ENCODE data around the gene LRFN5. TPM values are rescaled to one million over a fixed set of nuclear protein-coding genes. Genes with fewer than 3 reads are reported as not detected.
A peak's percentile ranks its signal among the peaks of the same experiment; 100 is the strongest.

Gene LRFN5
- total RNA-seq, 2 experiments from 2014 or later = not detected

DNA sequence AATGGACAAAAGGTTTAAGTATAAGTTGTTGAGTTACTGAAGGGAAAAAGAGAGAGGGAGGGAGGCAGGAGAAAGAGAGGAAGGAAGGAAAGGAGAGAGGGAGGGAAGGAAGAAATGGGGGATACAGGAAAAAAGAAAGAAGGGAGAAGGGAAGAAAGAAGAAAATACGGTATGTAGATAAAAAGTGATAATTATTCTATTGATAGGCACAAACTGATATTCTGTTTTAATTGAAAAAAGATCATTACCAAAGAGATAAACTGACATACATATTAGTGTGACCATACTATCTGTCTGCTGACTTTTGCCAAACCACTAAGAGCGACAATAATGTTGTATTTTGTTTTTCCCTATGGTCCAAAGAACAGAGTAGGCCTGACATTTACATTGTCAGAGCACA is 154.5 kb downstream of the LRFN5 start:
- H3K9me3 Mint-ChIP-seq (ENCODE audit: low read depth) = peaks cover 2% of the 10 kb centered on the region
- H3K4me3 Mint-ChIP-seq = no peak overlapping the region
- no peaks in the 10 kb centered on the region for H3K36me3 Mint-ChIP-seq
- no peak for ATAC-seq
- no peak for DNase-seq
- H3K27me3 Mint-ChIP-seq = no peaks in the 10 kb centered on the region
- CTCF ChIA-PET = no interaction called here
- no peaks in the 10 kb centered on the region for H3K4me1 Mint-ChIP-seq
- no peak overlapping the region for H3K27ac Mint-ChIP-seq

DNA sequence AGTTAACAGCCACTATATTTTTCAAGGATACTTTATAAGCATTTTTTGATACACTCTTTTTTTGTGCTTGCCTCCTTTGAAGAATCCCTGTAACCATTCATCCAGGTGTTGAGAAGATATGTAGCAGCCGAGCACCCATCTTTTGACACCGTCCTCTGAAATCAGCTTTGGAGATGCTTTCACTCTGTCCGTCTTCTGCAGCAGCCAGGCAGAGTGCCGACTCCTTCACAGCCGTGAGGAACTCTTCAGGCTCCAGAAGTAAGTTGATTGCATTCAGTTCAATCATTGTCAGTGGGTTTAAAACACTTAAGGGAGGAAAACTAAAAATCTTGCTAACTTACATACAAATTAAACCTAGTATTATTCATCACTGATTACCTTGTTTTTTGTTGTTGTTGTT is 160.1 kb downstream of the LRFN5 start:
- no peaks in the 10 kb centered on the region for H3K27me3 Mint-ChIP-seq
- no peaks in the 10 kb centered on the region for H3K36me3 Mint-ChIP-seq
- H3K4me3 Mint-ChIP-seq = no peak overlapping the region
- no peak for DNase-seq
- H3K9me3 Mint-ChIP-seq (ENCODE audit: low read depth) = no peaks in the 10 kb centered on the region
- no peak overlapping the region for H3K27ac Mint-ChIP-seq
- ATAC-seq = no peak
- H3K4me1 Mint-ChIP-seq = no peaks in the 10 kb centered on the region
- CTCF ChIA-PET = no interaction called here

DNA sequence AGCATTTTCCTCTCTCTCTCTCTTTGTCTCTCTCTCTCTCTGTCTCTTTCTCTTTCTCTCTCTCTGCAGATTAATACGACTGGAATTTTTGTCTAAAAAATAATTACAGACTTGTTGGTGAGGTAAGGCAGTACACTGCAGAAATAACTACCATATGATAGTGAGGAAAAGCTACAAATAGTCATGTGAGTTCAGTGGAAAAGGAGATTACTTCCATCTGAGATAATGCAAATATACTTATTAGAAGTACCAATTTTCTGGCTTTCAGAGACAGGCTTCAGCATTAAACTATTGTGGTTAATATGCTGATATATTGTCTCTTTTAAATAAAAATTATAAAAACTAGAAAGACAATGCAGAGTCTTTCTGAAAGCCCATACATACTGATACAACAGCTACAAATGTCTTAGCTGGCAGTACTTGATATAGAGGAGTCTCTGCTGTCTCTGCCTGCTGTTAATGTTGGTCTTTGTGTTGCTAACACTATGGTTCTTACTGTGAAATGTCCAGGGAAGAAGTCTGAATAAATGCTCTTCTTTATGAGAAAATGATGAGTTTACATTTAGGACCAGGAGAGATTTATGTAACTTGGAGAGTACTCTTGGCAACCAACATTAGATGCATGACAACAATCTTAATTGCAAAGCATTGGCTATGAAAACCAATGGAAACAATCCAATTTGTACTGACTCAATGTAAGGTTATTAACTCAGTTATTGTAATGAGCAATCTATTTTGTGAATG is 167.0 kb downstream of the LRFN5 start:
- Mint-ChIP-seq H3K27ac (no peak overlapping the region), H3K4me1 (no peaks in the 10 kb centered on the region), H3K27me3 (no peaks in the 10 kb centered on the region), H3K4me3 (no peak overlapping the region), H3K9me3 (ENCODE audit: low read depth) (no peaks in the 10 kb centered on the region), H3K36me3 (no peaks in the 10 kb centered on the region)
- CTCF ChIA-PET = no interaction called here
- no peak for DNase-seq
- ATAC-seq = no peak

DNA sequence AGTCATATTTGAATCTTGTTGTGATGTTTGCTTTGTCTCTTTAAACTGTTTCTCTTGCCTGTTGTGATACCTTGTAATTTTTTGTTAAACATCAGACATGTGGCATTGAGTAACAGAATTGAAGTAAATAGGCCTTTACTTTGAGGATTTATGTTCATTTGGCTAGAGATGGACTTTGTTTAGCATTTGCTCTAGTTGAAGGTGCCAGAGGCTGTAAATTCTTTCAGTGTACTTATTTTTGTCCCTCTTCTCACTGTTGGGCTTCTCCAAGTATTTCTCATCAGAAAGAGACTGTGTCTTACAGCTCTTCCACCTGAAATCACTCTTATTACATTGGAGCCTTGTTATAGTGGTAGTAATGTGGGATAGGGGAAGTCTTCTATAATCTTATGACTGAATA is 175.8 kb downstream of the LRFN5 start:
- DNase-seq (no peak), ATAC-seq (no peak)
- H3K9me3 Mint-ChIP-seq (ENCODE audit: low read depth) = no peaks in the 10 kb centered on the region
- no peaks in the 10 kb centered on the region for H3K36me3 Mint-ChIP-seq
- no peaks in the 10 kb centered on the region for H3K4me1 Mint-ChIP-seq
- H3K27ac Mint-ChIP-seq = no peak overlapping the region
- no peaks in the 10 kb centered on the region for H3K27me3 Mint-ChIP-seq
- CTCF ChIA-PET = no interaction called here
- H3K4me3 Mint-ChIP-seq = no peak overlapping the region

DNA sequence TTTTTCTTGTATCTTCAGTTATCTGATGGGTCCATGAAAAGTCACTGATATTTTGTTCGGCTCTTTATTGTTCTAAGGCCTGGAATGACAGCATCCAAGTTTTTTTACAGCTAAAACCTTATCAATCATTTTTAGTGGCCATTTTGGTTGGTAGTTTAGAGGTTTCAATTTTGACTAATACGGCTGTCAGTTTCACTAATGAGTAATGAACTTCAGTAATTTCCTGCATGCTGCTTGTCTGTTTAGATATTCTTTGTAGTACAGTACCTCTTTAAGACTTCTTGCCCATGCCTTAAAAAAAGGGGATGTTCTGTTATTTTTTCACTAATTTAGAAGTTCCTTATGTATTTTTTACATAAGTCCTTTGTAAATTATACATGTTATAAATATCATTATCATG is 176.7 kb downstream of the LRFN5 start:
- no peak for DNase-seq
- no peaks in the 10 kb centered on the region for H3K9me3 Mint-ChIP-seq (ENCODE audit: low read depth)
- ATAC-seq = no peak
- no peak overlapping the region for H3K27ac Mint-ChIP-seq
- H3K36me3 Mint-ChIP-seq = no peaks in the 10 kb centered on the region
- CTCF ChIA-PET = no interaction called here
- H3K4me3 Mint-ChIP-seq = no peak overlapping the region
- H3K4me1 Mint-ChIP-seq = no peaks in the 10 kb centered on the region
- H3K27me3 Mint-ChIP-seq = no peaks in the 10 kb centered on the region

DNA sequence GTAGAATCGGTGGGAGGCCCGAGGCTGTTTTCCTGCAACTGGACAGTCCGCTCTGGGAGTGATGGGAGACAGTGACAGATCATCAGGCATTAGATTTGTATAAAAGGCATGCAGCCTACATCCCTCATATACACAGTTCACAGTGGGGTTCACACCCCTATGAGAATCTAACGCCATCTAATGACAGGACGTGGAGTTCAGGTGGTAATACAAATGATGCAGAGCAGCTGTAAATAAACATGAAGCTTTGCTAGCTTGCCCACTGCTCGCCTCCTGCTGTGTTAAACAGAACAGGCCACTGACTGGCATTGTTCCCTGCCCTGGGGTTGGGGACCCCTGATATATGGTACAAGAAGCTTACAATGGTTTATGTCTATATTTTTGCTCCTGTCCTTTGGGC is 179.0 kb downstream of the LRFN5 start:
- no peak for ATAC-seq
- Mint-ChIP-seq H3K4me1 (no peaks in the 10 kb centered on the region), H3K27me3 (no peaks in the 10 kb centered on the region), H3K27ac (no peak overlapping the region), H3K36me3 (no peaks in the 10 kb centered on the region), H3K4me3 (no peak overlapping the region), H3K9me3 (ENCODE audit: low read depth) (no peaks in the 10 kb centered on the region)
- CTCF ChIA-PET = no interaction called here
- DNase-seq = no peak

DNA sequence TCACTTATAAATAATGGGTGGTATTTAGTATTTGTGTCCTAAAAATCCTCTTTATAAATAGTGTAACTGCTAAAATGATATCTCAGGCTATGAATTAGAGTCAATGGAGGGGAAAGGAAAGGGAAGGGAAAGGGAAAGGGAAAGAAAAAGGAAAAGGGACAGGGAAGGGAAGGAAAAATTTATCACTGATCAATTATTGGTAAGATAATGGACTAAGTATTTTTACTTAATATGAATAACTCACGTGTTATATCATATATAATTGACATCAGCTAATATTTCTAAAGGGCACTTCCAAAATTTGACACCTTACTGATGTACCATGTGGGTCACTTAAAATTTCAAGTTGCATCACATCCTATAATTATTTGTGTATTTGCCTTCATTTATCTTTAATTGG is 193.1 kb downstream of the LRFN5 start:
- Mint-ChIP-seq H3K4me3 (no peak overlapping the region), H3K27me3 (peaks cover 3% of the 10 kb centered on the region), H3K4me1 (no peaks in the 10 kb centered on the region), H3K27ac (no peak overlapping the region), H3K36me3 (no peaks in the 10 kb centered on the region), H3K9me3 (ENCODE audit: low read depth) (peaks cover 2% of the 10 kb centered on the region)
- ATAC-seq (no peak), DNase-seq (no peak)
- CTCF ChIA-PET = no interaction called here

DNA sequence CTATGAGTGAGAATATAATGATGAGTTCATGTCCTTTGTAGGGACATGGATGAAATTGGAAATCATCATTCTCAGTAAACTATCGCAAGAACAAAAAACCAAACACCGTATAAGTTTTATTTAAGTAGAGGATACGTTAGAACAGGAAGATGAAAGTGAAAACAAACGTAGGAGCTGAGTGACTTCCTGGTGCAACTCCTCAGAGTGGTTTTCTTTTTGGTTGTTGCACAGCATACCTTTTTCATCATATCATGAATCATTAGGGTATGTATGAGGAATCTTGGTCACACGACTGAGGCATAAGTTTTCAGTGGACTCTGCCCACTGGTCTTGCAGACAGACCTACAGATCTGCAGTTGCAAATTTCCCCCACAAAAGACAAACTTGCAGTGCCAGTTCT is 199.0 kb downstream of the LRFN5 start:
- peak overlapping the region; percentile 32 for H3K27ac Mint-ChIP-seq
- peaks cover 4% of the 10 kb centered on the region for H3K9me3 Mint-ChIP-seq (ENCODE audit: low read depth)
- no peaks in the 10 kb centered on the region for H3K36me3 Mint-ChIP-seq
- peaks cover 8% of the 10 kb centered on the region for H3K4me1 Mint-ChIP-seq
- CTCF ChIA-PET = no interaction called here
- H3K27me3 Mint-ChIP-seq = no peaks in the 10 kb centered on the region
- DNase-seq = no peak
- no peak for ATAC-seq
- H3K4me3 Mint-ChIP-seq = no peak overlapping the region

DNA sequence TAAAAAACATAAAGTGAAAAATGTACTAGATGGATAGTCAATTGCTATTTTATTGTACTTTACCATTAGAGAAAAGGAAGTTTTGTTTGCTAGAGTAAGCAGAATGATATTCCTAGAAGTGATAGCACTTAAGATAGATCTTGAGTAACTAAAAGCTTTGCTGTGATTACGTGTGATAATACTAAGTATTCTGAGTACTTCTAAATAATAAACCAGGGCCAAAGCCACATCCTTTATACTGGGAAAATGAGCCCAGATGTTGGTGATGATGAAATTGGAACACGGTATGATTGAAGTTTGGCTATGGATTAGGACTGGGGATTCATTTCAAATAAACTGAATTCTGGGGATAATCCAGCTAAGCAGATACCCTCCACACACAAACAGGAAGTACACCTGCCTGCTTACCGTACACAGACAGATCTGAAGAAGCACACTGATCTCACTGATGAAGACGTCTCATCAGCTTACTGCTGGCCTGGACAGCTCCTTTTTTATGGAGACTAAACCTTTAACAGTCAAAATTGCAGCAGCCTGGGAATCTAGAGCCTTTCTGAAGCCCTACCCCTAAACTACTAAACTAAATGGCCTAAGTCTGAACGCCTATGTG is 199.8 kb downstream of the LRFN5 start:
- ATAC-seq (no peak), DNase-seq (no peak)
- no peak overlapping the region for H3K27ac Mint-ChIP-seq
- CTCF ChIA-PET = no interaction called here
- no peaks in the 10 kb centered on the region for H3K36me3 Mint-ChIP-seq
- H3K4me3 Mint-ChIP-seq = no peak overlapping the region
- peaks cover 8% of the 10 kb centered on the region for H3K4me1 Mint-ChIP-seq
- peaks cover 4% of the 10 kb centered on the region for H3K9me3 Mint-ChIP-seq (ENCODE audit: low read depth)
- no peaks in the 10 kb centered on the region for H3K27me3 Mint-ChIP-seq

DNA sequence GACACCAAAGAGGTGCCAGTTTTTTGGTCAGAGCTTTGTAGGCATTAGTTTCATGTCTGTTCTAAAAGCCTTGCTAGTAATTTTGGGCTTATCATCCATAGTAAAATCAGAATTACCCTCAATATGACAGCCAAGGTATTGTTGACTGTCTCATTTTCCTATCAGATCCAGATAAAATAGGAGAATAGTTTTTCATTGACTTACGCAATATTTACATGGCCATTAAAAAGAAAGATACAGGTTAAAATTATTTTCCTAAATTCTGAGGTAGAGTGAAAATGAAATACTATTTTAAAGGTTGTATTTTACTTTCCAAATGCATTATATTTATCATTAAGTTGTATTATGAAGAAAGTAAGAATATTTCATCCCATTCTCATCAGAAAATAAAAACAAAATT is 203.7 kb downstream of the LRFN5 start:
- no peak for DNase-seq
- Mint-ChIP-seq H3K36me3 (no peaks in the 10 kb centered on the region), H3K4me1 (peaks cover 8% of the 10 kb centered on the region), H3K27ac (no peak overlapping the region), H3K9me3 (ENCODE audit: low read depth) (peaks cover 2% of the 10 kb centered on the region), H3K27me3 (no peaks in the 10 kb centered on the region), H3K4me3 (no peak overlapping the region)
- ATAC-seq = no peak
- CTCF ChIA-PET = no interaction called here

DNA sequence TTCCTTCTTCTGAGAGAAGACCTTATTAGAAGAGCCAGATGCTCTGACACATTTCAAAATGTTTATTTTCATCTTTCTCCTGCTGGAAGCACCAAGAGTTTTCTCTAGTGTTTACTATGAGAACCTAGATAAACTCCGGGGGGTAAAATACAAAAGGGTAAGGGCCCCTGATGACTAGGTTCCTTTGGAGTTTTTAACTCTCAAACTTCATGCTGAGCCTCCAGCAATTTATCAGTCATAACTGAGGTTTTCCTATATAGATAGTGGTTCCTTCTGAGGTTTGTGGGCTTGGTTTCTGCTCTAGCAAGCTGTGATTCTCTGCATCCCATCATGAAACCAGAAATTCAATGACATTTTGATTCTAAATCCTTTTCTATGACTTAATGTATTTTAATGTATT is 210.9 kb downstream of the LRFN5 start:
- H3K27ac Mint-ChIP-seq = no peak overlapping the region
- H3K36me3 Mint-ChIP-seq = no peaks in the 10 kb centered on the region
- CTCF ChIA-PET = no interaction called here
- H3K4me3 Mint-ChIP-seq = no peak overlapping the region
- no peak for DNase-seq
- no peaks in the 10 kb centered on the region for H3K9me3 Mint-ChIP-seq (ENCODE audit: low read depth)
- H3K4me1 Mint-ChIP-seq = no peaks in the 10 kb centered on the region
- no peaks in the 10 kb centered on the region for H3K27me3 Mint-ChIP-seq
- no peak for ATAC-seq

DNA sequence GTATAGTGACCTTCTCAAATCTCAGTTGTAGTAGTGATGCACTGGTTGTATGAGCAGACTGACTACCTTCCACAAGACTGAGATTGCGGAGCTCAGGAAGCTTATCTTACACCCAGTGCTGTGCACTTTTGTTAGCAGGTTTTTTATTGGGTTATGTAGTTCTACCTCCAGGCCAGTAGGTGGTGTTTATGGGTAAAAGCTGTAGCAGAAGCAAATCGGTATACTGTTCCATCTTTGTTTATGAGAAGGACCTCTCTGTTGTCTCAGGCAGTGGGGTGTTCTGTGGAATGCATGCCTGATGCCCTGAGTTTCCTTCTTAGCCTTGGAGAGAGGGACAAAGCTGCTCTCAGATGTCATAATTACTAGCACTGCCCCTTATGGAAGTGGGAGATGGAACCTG is 217.8 kb downstream of the LRFN5 start:
- DNase-seq (no peak), ATAC-seq (no peak)
- Mint-ChIP-seq H3K9me3 (ENCODE audit: low read depth) (peaks cover 2% of the 10 kb centered on the region), H3K4me1 (no peaks in the 10 kb centered on the region), H3K27me3 (no peaks in the 10 kb centered on the region), H3K27ac (no peak overlapping the region), H3K4me3 (no peak overlapping the region), H3K36me3 (no peaks in the 10 kb centered on the region)
- CTCF ChIA-PET = no interaction called here

DNA sequence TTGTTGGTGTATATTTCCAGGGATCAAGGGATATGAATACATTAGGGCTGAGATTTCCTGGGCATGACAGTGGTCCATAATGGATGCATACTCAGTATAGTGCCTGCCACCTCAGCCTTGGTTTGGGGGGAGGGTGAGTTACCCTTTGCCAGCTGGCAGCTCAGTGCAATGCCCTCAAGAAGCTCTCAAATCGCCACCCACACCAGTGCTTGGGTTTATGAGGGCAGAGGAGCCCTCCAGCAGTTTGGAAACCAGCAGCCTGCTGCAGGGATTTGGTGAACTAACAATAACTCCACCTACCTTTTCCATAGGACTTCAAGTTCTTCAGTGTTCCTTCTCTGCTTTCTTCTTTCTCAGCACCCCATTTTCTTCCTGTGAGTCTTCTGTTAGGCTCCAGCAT is 218.9 kb downstream of the LRFN5 start:
- Mint-ChIP-seq H3K27me3 (no peaks in the 10 kb centered on the region), H3K4me1 (no peaks in the 10 kb centered on the region), H3K27ac (no peak overlapping the region), H3K36me3 (no peaks in the 10 kb centered on the region), H3K9me3 (ENCODE audit: low read depth) (peaks cover 2% of the 10 kb centered on the region), H3K4me3 (no peak overlapping the region)
- DNase-seq = no peak
- CTCF ChIA-PET = no interaction called here
- no peak for ATAC-seq

DNA sequence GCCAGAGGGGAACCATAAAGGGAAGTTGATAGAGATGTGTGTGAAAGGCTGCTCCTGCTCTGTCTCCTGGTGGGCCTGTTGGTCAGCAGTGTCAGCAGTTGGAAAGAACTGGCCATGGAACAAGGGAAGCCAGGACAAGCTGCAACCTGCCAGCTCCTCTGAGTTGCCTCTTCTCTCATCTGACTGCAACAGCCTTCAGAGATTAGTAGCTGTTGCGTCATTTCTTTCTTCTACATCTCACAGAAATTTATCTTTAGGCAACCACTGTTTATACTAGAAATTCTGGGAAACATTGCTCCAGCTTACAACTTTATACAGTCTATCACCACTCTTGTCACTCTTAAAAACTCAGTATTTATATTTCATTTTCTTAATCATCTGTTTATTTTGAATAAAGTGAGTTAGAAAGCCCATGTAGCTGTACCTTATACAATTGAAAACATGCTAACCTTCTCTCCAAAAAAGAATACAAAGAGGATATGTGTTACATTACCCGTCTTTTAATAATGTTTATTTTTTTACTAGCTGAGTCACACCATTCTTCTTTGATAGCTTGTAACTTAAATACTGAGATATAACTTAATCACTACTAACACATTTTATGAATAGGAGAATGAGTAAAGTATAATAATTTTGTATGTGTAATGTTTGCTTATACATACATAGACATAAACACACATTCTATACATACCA is 224.2 kb downstream of the LRFN5 start:
- Mint-ChIP-seq H3K36me3 (no peaks in the 10 kb centered on the region), H3K4me1 (no peaks in the 10 kb centered on the region), H3K27ac (no peak overlapping the region), H3K4me3 (no peak overlapping the region), H3K27me3 (no peaks in the 10 kb centered on the region), H3K9me3 (ENCODE audit: low read depth) (peaks cover 1% of the 10 kb centered on the region)
- DNase-seq (no peak), ATAC-seq (no peak)
- CTCF ChIA-PET = no interaction called here

All from activated CD8-positive, alpha-beta memory T cell treated with anti-CD3 and anti-CD28 coated beads, Interleukin-2, amount 10 ng/mL, durations not matched to agents 7 days and 5 days (primary cell).